Measurements from ENCODE around the gene MGMT. TPM values are rescaled to one million over a fixed set of nuclear protein-coding genes. Genes with fewer than 3 reads are reported as not detected.

MGMT gene
- total RNA-seq, 2 donors from 2014 or later, result 41.1 to 50.4 TPM

- Histone ChIP-seq H3K27ac (no peak overlapping the region), H3K4me3 (no peak overlapping the region), H3K27me3 (replicated peaks; ENCODE audit: insufficient read depth) (no peaks in the 10 kb centered on the region), H3K36me3 (no peaks in the 10 kb centered on the region), H3K4me1 (replicated peaks) (no peaks in the 10 kb centered on the region), H3K9me3 (no peaks in the 10 kb centered on the region)
- intact Hi-C loops (cut with DNase I), result no loop called here
- TF ChIP-seq POLR2AphosphoS5 (IDR thresholded peaks at IDR 0.05) (no peak), CTCF (IDR thresholded peaks at IDR 0.05) (no peak), POLR2A (IDR thresholded peaks at IDR 0.05) (no peak)
- 97% methylated on average over 2 of the region's 2 CpGs for WGBS
- no peak for DNase-seq (ENCODE audit: low spot score)
Observed at GRCh38 chr10:129498680-129499079, 31.6 kb downstream of the MGMT start.

- Histone ChIP-seq H3K27ac (no peak overlapping the region), H3K4me1 (replicated peaks) (no peaks in the 10 kb centered on the region), H3K9me3 (no peaks in the 10 kb centered on the region), H3K36me3 (no peaks in the 10 kb centered on the region), H3K27me3 (replicated peaks; ENCODE audit: insufficient read depth) (no peaks in the 10 kb centered on the region), H3K4me3 (no peak overlapping the region)
- DNase-seq (ENCODE audit: low spot score), result no peak
- intact Hi-C loops (cut with DNase I), result no loop called here
- 79% methylated on average over 9 of the region's 9 CpGs for WGBS
- TF ChIP-seq POLR2A (IDR thresholded peaks at IDR 0.05), result no peak
- no peak for TF ChIP-seq CTCF (IDR thresholded peaks at IDR 0.05)
- no peak for TF ChIP-seq POLR2AphosphoS5 (IDR thresholded peaks at IDR 0.05)
Observed at GRCh38 chr10:129500617-129501339, 33.7 kb downstream of the MGMT start.

GRCh38 chr10:129501652-129502436, 34.8 kb downstream of the MGMT start:
- intact Hi-C loops (cut with DNase I), result no loop called here
- DNase-seq (ENCODE audit: low spot score), result no peak
- H3K36me3 ChIP-seq, result no peaks in the 10 kb centered on the region
- no peak overlapping the region for H3K4me3 ChIP-seq
- 79% methylated on average over 18 of the region's 18 CpGs for WGBS
- TF ChIP-seq POLR2A (IDR thresholded peaks at IDR 0.05) (no peak), POLR2AphosphoS5 (IDR thresholded peaks at IDR 0.05) (no peak), CTCF (IDR thresholded peaks at IDR 0.05) (no peak)
- no peaks in the 10 kb centered on the region for H3K27me3 ChIP-seq (replicated peaks; ENCODE audit: insufficient read depth)
- no peaks in the 10 kb centered on the region for H3K4me1 ChIP-seq (replicated peaks)
- H3K9me3 ChIP-seq, result no peaks in the 10 kb centered on the region
- H3K27ac ChIP-seq, result no peak overlapping the region

- 78% methylated on average over 5 of the region's 5 CpGs for whole genome bisulfite sequencing
Observed at GRCh38 chr10:129502448-129502847, 35.4 kb downstream of the MGMT start.

More at GRCh38 chr10:129502448-129502847, 35.4 kb downstream of the MGMT start:
- intact Hi-C loops (cut with DNase I), result no loop called here
- DNase-seq (ENCODE audit: low spot score), result no peak
- H3K27me3 ChIP-seq (replicated peaks; ENCODE audit: insufficient read depth), result no peaks in the 10 kb centered on the region
- no peak for TF ChIP-seq POLR2A (IDR thresholded peaks at IDR 0.05)
- no peak for TF ChIP-seq CTCF (IDR thresholded peaks at IDR 0.05)
- no peak for TF ChIP-seq POLR2AphosphoS5 (IDR thresholded peaks at IDR 0.05)
- H3K36me3 ChIP-seq, result no peaks in the 10 kb centered on the region
- no peak overlapping the region for H3K4me3 ChIP-seq
- peaks cover 4% of the 10 kb centered on the region for H3K4me1 ChIP-seq (replicated peaks)
- H3K27ac ChIP-seq, result no peak overlapping the region
- H3K9me3 ChIP-seq, result no peaks in the 10 kb centered on the region
